Measurements from ENCODE around the gene PODXL2.
"Not testable (repeated sequence)": the region's sequence is repeated elsewhere in the genome, so short reads cannot be mapped to it uniquely, and the experiment has no call there.

Gene PODXL2

GRCh38 chr3:127604546-127605165, 24.3 kb upstream of the PODXL2 start:
- Histone ChIP-seq H2AFZ (ENCODE audit: insufficient read depth, low read length, poor library complexity) (no peak overlapping the region), H3K4ac (ENCODE audit: low read depth, low read length) (no peak overlapping the region), H3K9ac (ENCODE audit: low read length) (no peak overlapping the region), H3K18ac (ENCODE audit: low read length) (no peak overlapping the region), H4K8ac (ENCODE audit: low read depth, low read length) (no peak overlapping the region), H3K9me3 (ENCODE audit: insufficient read depth, low read depth, low read length) (peaks cover 2% of the 10 kb centered on the region), H3K36me3 (ENCODE audit: control insufficient read depth in 1 of 2, insufficient read depth in 2 of 2, low read length in 2 of 2) (peaks cover 40 to 56% of the 10 kb centered on the region in 2 experiments), H2BK5ac (ENCODE audit: low read depth, low read length, poor library complexity) (no peak overlapping the region), H2AK5ac (ENCODE audit: low read length) (no peak overlapping the region), H3K23ac (ENCODE audit: low read length) (no peak overlapping the region), H3K4me1 (ENCODE audit: control insufficient read depth in 1 of 2, insufficient read depth in 2 of 2, low read length in 2 of 2) (no peaks in the 10 kb centered on the region), H3K4me3 (ENCODE audit: low read depth, low read length) (no peak overlapping the region), H4K12ac (ENCODE audit: low read depth, low read length) (no peak overlapping the region), H4K91ac (ENCODE audit: low read depth, low read length) (no peak overlapping the region), H2BK12ac (ENCODE audit: low read length) (no peak overlapping the region), H3K4me2 (ENCODE audit: low read length) (no peak overlapping the region), H3K14ac (ENCODE audit: low read length) (no peak overlapping the region), H3K27me3 (ENCODE audit: insufficient read depth, low read length) (no peaks in the 10 kb centered on the region), H2BK120ac (ENCODE audit: insufficient read depth, low read length, poor library complexity) (no peak overlapping the region), H3K79me1 (ENCODE audit: low read length) (no peaks in the 10 kb centered on the region), H3K27ac (ENCODE audit: low read depth, low read length) (no peak overlapping the region), H3K79me2 (ENCODE audit: control insufficient read depth, insufficient read depth, low read length, poor library complexity) (no peaks in the 10 kb centered on the region)
- no peak for DNase-seq
- WGBS (ENCODE audit: extremely low coverage, insufficient coverage, insufficient read length): no CpG with 5 or more reads among the region's 41 CpGs

- not testable (repeated sequence) for H3K23ac ChIP-seq (ENCODE audit: low read length); H2AK5ac ChIP-seq (ENCODE audit: low read length); H3K27ac ChIP-seq (ENCODE audit: low read depth, low read length); H3K4me3 ChIP-seq (ENCODE audit: low read depth, low read length); H3K27me3 ChIP-seq (ENCODE audit: insufficient read depth, low read length); H2BK12ac ChIP-seq (ENCODE audit: low read length); H3K79me2 ChIP-seq (ENCODE audit: control insufficient read depth, insufficient read depth, low read length, poor library complexity); H3K9me3 ChIP-seq (ENCODE audit: insufficient read depth, low read depth, low read length); H2AFZ ChIP-seq (ENCODE audit: insufficient read depth, low read length, poor library complexity); H4K12ac ChIP-seq (ENCODE audit: low read depth, low read length); H2BK5ac ChIP-seq (ENCODE audit: low read depth, low read length, poor library complexity); H3K79me1 ChIP-seq (ENCODE audit: low read length); H3K14ac ChIP-seq (ENCODE audit: low read length); H4K8ac ChIP-seq (ENCODE audit: low read depth, low read length); H3K4me1 ChIP-seq (ENCODE audit: control insufficient read depth in 1 of 2, insufficient read depth in 2 of 2, low read length in 2 of 2); H3K4me2 ChIP-seq (ENCODE audit: low read length); H3K9ac ChIP-seq (ENCODE audit: low read length); H3K18ac ChIP-seq (ENCODE audit: low read length); H3K4ac ChIP-seq (ENCODE audit: low read depth, low read length); H4K91ac ChIP-seq (ENCODE audit: low read depth, low read length); H2BK120ac ChIP-seq (ENCODE audit: insufficient read depth, low read length, poor library complexity)
- no CpG with 5 or more reads among the region's 7 CpGs for WGBS (ENCODE audit: extremely low coverage, insufficient coverage, insufficient read length)
- H3K36me3 ChIP-seq (ENCODE audit: control insufficient read depth in 1 of 2, insufficient read depth in 2 of 2, low read length in 2 of 2): peaks cover 40 to 56% of the 10 kb centered on the region in 2 experiments
- peak; percentile 65 to 69 for DNase-seq
These were observed 23.4 kb upstream of the PODXL2 start for GRCh38 chr3:127605547-127605946.

GRCh38 chr3:127606086-127606805, 22.7 kb upstream of the PODXL2 start:
- Histone ChIP-seq H3K79me2 (ENCODE audit: control insufficient read depth, insufficient read depth, low read length, poor library complexity) (no peaks in the 10 kb centered on the region), H3K9me3 (ENCODE audit: insufficient read depth, low read depth, low read length) (peaks cover 2% of the 10 kb centered on the region), H4K91ac (ENCODE audit: low read depth, low read length) (no peak overlapping the region), H3K27me3 (ENCODE audit: insufficient read depth, low read length) (no peaks in the 10 kb centered on the region), H4K12ac (ENCODE audit: low read depth, low read length) (no peak overlapping the region), H2BK120ac (ENCODE audit: insufficient read depth, low read length, poor library complexity) (no peak overlapping the region), H3K79me1 (ENCODE audit: low read length) (no peaks in the 10 kb centered on the region), H3K4me3 (ENCODE audit: low read depth, low read length) (no peak overlapping the region), H3K14ac (ENCODE audit: low read length) (no peak overlapping the region), H3K4me1 (ENCODE audit: control insufficient read depth in 1 of 2, insufficient read depth in 2 of 2, low read length in 2 of 2) (no peaks in the 10 kb centered on the region), H3K27ac (ENCODE audit: low read depth, low read length) (no peak overlapping the region), H2BK12ac (ENCODE audit: low read length) (no peak overlapping the region), H3K18ac (ENCODE audit: low read length) (no peak overlapping the region), H2BK5ac (ENCODE audit: low read depth, low read length, poor library complexity) (no peak overlapping the region), H4K8ac (ENCODE audit: low read depth, low read length) (no peak overlapping the region), H3K36me3 (ENCODE audit: control insufficient read depth in 1 of 2, insufficient read depth in 2 of 2, low read length in 2 of 2) (peaks cover 46 to 63% of the 10 kb centered on the region in 2 experiments), H3K4me2 (ENCODE audit: low read length) (no peak overlapping the region), H2AK5ac (ENCODE audit: low read length) (no peak overlapping the region), H3K23ac (ENCODE audit: low read length) (no peak overlapping the region), H3K4ac (ENCODE audit: low read depth, low read length) (no peak overlapping the region), H3K9ac (ENCODE audit: low read length) (no peak overlapping the region), H2AFZ (ENCODE audit: insufficient read depth, low read length, poor library complexity) (no peak overlapping the region)
- peak; percentile 47 to 62 for DNase-seq
- no CpG with 5 or more reads among the region's 24 CpGs for WGBS (ENCODE audit: extremely low coverage, insufficient coverage, insufficient read length)

GRCh38 chr3:127606981-127607595, 21.9 kb upstream of the PODXL2 start:
- H4K8ac ChIP-seq (ENCODE audit: low read depth, low read length): no peak overlapping the region
- WGBS (ENCODE audit: extremely low coverage, insufficient coverage, insufficient read length): no CpG with 5 or more reads among the region's 17 CpGs
- H3K36me3 ChIP-seq (ENCODE audit: control insufficient read depth in 1 of 2, insufficient read depth in 2 of 2, low read length in 2 of 2): peaks cover 47 to 67% of the 10 kb centered on the region in 2 experiments
- H3K27ac ChIP-seq (ENCODE audit: low read depth, low read length): no peak overlapping the region
- H2BK12ac ChIP-seq (ENCODE audit: low read length): no peak overlapping the region
- H3K79me1 ChIP-seq (ENCODE audit: low read length): no peaks in the 10 kb centered on the region
- no peak overlapping the region for H2BK5ac ChIP-seq (ENCODE audit: low read depth, low read length, poor library complexity)
- no peak overlapping the region for H3K18ac ChIP-seq (ENCODE audit: low read length)
- H4K91ac ChIP-seq (ENCODE audit: low read depth, low read length): no peak overlapping the region
- H3K4ac ChIP-seq (ENCODE audit: low read depth, low read length): no peak overlapping the region
- no peak overlapping the region for H3K9ac ChIP-seq (ENCODE audit: low read length)
- no peaks in the 10 kb centered on the region for H3K79me2 ChIP-seq (ENCODE audit: control insufficient read depth, insufficient read depth, low read length, poor library complexity)
- H3K9me3 ChIP-seq (ENCODE audit: insufficient read depth, low read depth, low read length): peaks cover 2% of the 10 kb centered on the region
- no peak overlapping the region for H3K4me3 ChIP-seq (ENCODE audit: low read depth, low read length)
- no peak for DNase-seq
- H3K23ac ChIP-seq (ENCODE audit: low read length): no peak overlapping the region
- H3K27me3 ChIP-seq (ENCODE audit: insufficient read depth, low read length): no peaks in the 10 kb centered on the region
- H2AFZ ChIP-seq (ENCODE audit: insufficient read depth, low read length, poor library complexity): no peak overlapping the region
- H4K12ac ChIP-seq (ENCODE audit: low read depth, low read length): no peak overlapping the region
- no peak overlapping the region for H3K4me2 ChIP-seq (ENCODE audit: low read length)
- no peak overlapping the region for H2BK120ac ChIP-seq (ENCODE audit: insufficient read depth, low read length, poor library complexity)
- H3K14ac ChIP-seq (ENCODE audit: low read length): no peak overlapping the region
- no peak overlapping the region for H2AK5ac ChIP-seq (ENCODE audit: low read length)
- H3K4me1 ChIP-seq (ENCODE audit: control insufficient read depth in 1 of 2, insufficient read depth in 2 of 2, low read length in 2 of 2): no peaks in the 10 kb centered on the region

All from trophoblast cell (in vitro differentiated cells and primary cell).